MM.1S (cell line): ENCODE results near the gene ZIM2.

Experiments used
- CTCF ChIP-seq: fragments of 300-600 bp; sonication (generic); IDR thresholded peaks from 2 replicates; pipeline ENCODE4 v1.5.1; 2016; ENCODE audit warnings: antibody characterized with exemption, low read length, mixed read lengths
- EZH2 ChIP-seq: fragments of 300-600 bp; sonication (generic); optimal IDR thresholded peaks from 2 replicates; pipeline ENCODE3; 2017; ENCODE audit warnings: low read depth, mild to moderate bottlenecking, antibody characterized with exemption, low read length, mixed read lengths
- EZH2phosphoT487 ChIP-seq: fragments of 300-600 bp; sonication (generic); IDR thresholded peaks from 2 replicates; pipeline ENCODE4 v1.6.1; 2018; ENCODE audit warnings: antibody characterized with exemption, low read length

DNA sequence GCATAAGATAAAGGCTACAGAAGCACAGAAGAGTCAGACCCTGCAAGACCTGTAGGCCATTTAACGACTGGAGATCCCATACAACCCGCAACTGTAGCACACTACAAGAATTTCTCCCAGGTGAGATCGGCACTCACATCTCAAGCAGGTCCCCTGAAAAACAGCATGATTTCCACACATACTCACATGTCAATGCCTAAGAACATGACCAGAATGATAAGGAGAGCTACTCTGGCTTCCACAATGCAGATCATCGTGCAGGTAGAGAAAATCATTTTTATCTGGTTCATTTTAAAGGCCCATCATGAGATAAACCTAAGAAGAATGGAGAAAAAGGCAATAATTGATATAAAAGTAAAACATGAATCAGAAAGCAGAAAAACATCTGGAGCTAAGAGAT is 17.5 kb upstream of the ZIM2 start:
- TF ChIP-seq CTCF (no peak), EZH2 (no peak), EZH2phosphoT487 (no peak)
